GM19035 (cell line): ENCODE data around the gene MAP4K3.
"Not testable (repeated sequence)": the region's sequence is repeated elsewhere in the genome, so short reads cannot be mapped to it uniquely, and the experiment has no call there.

Experiments
- ATAC-seq: cut with Tn5 transposase; IDR thresholded peaks from one replicate; pipeline ENCODE4 v1.9.1; 2021; ENCODE audit not compliant: unreplicated experiment

MAP4K3 gene

DNA sequence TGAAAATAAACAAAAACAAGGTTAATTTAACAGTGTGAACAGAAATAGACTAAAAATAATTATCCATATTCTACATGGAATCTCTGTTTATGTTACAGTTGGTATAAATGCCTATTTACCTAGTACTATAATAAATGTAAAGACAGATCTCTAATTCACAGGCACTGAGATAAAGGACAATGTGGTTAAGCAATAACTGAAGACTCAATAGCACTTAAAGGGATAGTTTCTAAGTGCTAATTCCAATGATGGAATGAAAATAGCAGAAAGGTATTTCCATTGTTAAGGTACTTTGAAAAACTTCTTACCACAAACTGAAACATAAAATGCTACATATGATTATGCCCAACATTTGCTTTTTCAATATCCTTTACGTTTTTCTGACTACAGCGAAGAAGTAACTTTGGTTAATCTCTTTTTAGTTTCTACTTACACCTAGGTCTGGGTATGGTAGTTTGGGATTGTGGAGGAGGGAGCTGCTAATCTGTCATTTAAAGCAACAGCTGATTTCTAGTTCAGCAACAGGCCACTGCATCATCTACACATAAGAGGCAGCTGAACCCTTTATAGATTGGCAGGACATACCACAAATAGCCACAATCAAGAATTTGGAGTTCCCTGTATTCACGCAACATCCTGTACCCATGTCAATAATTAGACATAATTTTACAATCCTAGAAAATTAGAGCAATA, 27.2 kb downstream of the MAP4K3 start:
- ATAC-seq, result no peak

DNA sequence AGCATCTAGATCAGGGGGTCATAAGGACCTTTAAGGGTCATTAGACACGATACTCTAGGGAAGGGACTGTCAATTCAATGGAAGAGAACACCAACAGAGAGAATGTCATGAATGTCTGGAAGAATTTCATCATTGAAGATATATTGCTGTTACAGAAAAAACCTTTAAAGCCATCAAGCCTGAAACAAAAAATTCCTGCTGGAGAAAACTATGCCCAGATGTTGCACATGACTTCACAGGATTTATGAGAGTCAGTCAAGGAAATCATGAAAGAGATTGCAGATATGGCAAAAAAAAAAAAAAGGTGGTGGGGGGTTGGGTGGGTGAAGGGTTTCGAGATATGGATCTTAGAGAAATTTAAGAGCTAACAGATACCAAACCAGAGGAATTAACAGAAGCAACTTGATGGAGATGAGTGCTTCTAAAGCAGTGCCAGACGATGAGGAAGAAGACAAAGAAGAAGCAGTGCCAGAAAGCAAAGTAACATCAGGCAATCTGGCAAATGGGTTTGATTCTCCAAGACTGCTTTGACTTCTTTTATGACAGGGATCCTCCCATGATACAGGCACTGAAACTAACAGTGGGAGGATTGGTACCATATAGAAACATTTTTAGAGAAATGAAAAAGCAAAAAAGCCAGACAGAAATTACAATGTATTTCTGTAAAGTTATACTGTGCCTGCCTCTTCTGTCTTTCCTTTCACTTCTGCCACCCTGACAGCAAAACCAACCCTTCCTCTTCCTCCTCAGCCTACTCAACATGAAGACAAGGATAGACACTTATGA, 28.5 kb downstream of the MAP4K3 start:
- ATAC-seq, result peak; percentile 67

GRCh38 chr2:39407516-39408296, 29.4 kb downstream of the MAP4K3 start:
- ATAC-seq, result no peak

GRCh38 chr2:39405364-39405763, 31.7 kb downstream of the MAP4K3 start:
- no peak for ATAC-seq

DNA sequence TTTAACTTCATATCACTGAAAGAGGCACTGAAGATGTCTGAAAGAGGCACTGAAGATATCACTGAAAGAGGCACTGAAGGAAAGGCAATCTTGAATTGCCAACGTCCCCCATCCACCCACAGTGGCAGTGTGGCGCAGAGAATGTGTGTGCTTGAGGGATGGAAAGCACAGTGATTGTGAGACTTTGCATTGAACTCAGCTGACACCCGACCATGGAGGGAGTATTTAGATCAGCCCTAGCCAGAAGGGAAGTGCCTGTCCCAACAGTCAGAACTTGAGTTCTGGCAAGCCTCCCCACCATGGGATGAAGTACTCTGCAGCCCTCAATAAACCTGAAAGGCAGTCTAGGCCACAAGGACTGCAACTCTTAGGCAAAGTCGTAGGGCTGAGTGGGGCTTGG, 33.8 kb downstream of the MAP4K3 start:
- ATAC-seq, result no peak

GRCh38 chr2:39401319-39401718, 35.8 kb downstream of the MAP4K3 start:
- no peak for ATAC-seq

DNA sequence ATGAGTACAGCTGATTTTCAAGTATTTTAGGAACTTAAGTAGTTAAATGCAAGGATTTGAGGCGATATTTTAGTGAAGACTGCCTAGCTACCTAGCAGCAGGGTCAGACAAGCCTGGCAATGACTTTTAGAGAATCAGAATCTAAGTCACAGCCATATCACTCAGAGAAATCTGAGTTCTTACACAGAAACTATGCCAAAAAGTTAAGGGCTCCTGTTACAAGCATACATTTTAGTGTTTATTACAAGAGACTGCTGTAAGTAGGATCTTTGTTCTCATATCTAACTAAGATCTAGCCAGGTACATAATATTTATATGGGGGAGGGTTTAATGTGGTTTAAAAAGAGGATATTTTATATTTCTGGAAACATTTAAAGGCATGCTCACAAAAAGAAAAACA, 37.5 kb downstream of the MAP4K3 start:
- no peak for ATAC-seq

DNA sequence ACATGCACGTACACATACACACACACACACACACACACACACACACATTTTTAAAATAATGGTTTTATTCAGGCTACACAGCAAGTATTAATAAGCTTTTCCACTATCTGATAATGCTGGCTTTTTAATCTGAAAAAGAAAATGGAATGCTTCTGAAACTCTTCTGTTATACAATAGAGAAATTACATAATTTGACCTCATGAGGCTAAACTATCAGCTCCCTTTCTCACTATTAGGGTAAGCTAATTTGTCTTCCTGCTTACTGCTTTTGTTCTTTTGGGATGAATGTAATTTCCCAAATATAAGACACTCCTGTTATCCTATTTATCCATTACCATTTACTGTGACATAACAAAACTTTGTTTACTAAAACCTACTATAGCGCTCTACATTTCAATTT, 41.8 kb downstream of the MAP4K3 start:
- ATAC-seq, result no peak

GRCh38 chr2:39394516-39394961, 42.5 kb downstream of the MAP4K3 start:
- no peak for ATAC-seq

DNA sequence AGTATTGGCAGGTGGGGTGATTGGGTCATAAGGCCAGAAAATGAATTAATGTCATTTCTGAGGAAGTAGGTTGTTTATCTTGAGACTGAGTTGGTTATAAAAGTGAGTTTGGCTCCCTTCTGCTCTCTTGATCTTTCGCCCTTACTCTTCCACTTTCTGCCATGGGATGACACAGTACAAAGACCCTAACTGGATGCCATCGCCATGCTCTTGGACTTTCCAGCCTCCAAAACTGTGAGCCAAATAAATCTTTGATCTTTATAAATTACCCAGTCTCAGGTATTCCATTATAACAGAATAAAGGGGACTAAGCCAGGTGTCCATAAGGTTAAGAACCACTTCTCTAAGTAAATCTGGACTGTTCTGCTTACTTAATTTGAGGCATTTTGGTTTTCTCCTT, 44.4 kb downstream of the MAP4K3 start:
- no peak for ATAC-seq

- no peak for ATAC-seq
Measured at GRCh38 chr2:39390216-39390615, 46.9 kb downstream of the MAP4K3 start.

- no peak for ATAC-seq
Measured at GRCh38 chr2:39386064-39386463, 51.0 kb downstream of the MAP4K3 start.

DNA sequence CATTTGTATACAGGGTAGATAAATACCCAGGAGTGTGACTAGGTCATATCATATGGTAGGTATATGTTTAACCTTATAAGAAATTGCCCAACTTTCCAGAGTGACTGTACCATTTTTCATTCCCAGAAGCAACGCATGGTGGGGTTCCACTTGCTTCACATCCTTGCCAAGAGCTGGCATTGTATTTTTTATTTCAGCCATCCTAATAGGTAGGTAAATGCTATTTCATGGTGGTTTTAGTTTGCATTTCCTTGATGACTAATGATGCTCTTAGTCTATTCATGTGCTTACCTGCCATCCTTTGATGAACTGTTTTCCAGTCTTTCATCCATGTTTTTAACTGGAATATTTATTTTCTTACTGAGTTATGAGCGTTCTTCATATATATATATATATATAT, 51.9 kb downstream of the MAP4K3 start:
- ATAC-seq, result no peak

GRCh38 chr2:39384071-39384470, 53.0 kb downstream of the MAP4K3 start:
- not testable (repeated sequence) for ATAC-seq

GRCh38 chr2:39383146-39383545, 53.9 kb downstream of the MAP4K3 start:
- ATAC-seq, result no peak

- ATAC-seq, result no peak
Measured at GRCh38 chr2:39381653-39382052, 55.4 kb downstream of the MAP4K3 start.

DNA sequence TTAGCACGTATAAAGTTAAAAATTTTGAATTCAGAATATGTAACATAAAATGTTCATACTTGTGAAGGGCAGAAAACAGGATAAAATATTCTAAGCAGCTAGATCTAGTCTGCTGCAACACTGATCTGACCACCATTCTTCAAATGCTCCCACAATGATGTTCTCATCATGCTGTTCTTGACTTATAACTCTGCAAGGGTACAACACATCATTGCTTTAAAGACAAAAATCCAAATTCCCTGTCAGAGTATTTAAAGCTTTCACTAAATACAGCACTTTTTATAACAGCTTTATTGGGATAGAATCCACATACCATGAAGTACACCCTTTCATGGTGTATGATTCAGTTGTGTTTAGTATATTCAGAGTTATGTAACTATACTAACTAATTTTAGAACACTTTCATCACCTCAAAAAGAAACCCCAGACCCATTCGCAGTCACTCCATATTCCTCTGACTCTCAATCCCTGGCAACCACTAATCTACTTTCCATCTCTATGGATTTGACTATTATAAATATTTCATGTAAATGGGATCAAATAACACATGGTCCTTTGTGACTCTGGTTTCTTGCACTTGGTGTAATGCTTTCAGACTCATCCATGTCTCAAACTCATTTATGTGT, 56.4 kb downstream of the MAP4K3 start:
- ATAC-seq, result no peak

DNA sequence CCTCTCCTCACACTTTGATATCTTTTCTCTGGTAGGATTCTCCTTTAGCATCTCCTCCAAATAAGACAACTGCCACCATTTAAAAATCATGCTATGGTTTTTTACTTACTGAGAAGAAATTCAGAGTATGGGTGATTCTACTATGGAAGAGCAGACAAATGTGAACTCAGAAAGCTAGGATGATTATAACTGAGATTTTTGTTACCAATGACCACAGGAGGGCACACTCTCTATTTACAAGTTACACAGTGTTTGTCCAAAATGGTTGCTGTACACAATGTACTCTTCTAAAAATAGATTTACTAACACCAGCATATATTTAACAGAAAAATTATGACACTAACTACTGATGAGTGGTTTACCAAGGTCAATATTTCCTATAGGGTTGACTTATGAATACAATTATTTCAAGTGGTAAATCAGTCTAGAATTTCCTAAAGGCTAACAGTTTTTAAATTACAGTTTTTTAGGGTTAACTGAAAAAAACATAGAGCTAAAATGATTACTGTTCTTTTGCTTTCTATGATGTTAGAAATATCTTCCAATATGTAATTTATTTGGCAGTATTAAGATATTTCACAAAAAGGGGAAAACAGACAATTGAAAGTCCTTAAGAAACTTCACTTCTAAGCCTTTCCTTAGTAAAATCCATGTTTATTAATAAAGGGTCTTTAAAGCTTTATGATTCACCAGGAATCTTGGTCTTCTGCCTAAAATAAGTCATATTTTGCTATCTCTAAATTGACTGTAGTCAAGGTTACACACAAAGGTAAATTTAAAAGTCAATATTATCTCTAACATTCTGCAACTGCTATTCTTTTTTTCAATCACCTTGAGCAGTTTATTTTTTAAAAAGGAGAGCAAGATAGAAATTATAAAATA, 57.2 kb downstream of the MAP4K3 start:
- peak; percentile 72 for ATAC-seq

GRCh38 chr2:39378968-39379367, 58.1 kb downstream of the MAP4K3 start:
- ATAC-seq, result no peak

- ATAC-seq, result peak; percentile 82
Measured at GRCh38 chr2:39377226-39377939, 59.7 kb downstream of the MAP4K3 start.
